Liver (tissue), 3 donors: Measurements from ENCODE around the gene UTF1.

ENCODE experiments used
- ATF3 ChIP-seq: IDR thresholded peaks from 2 replicates; pipeline ENCODE4 v1.6.1; 2016; ENCODE audit warnings: antibody characterized with exemption
- CTCF ChIP-seq: fragments of 150-350 bp; IDR thresholded peaks from 2 replicates; pipeline ENCODE4 v1.5.1; 2017; ENCODE audit warnings: improper control_type of control experiment, low read depth, low read length; ENCODE audit not compliant: missing input control
- EGR1 ChIP-seq, 2 donors: IDR thresholded peaks; 2 replicates each; pipeline ENCODE4 v1.6.1; 2016 to 2018; ENCODE audit warnings: antibody characterized with exemption in 2 of 2, low read depth in 2 of 2
- FOXA2 ChIP-seq: IDR thresholded peaks from 2 replicates; pipeline ENCODE4 v1.6.1; 2016; ENCODE audit warnings: antibody characterized with exemption
- GABPA ChIP-seq, 2 donors: IDR thresholded peaks in 1 of 2; conservative IDR thresholded peaks in 1 of 2; 2 replicates each; pipeline ENCODE4 v1.6.1; 2016; ENCODE audit warnings: antibody characterized with exemption in 2 of 2, mild to moderate bottlenecking in 1 of 2, moderate library complexity in 1 of 2
- HNF4A ChIP-seq, 2 donors: conservative IDR thresholded peaks; 2 replicates each; pipeline ENCODE4 v1.6.1; 2016; ENCODE audit warnings: antibody characterized with exemption in 2 of 2, mild to moderate bottlenecking in 2 of 2
- HNF4G ChIP-seq: IDR thresholded peaks from 2 replicates; pipeline ENCODE4 v1.6.1; 2016; ENCODE audit warnings: antibody characterized with exemption
- JUND ChIP-seq, 2 donors: IDR thresholded peaks; 2 replicates each; pipeline ENCODE4 v1.6.1; 2016; ENCODE audit warnings: antibody characterized with exemption in 2 of 2
- MAX ChIP-seq: IDR thresholded peaks from 2 replicates; pipeline ENCODE4 v1.6.1; 2016; ENCODE audit warnings: antibody characterized with exemption
- RAD21 ChIP-seq, 2 donors: IDR thresholded peaks; 2 replicates each; pipeline ENCODE4 v1.6.1; 2016; ENCODE audit warnings: antibody characterized with exemption in 2 of 2, mild to moderate bottlenecking in 2 of 2
- REST ChIP-seq: IDR thresholded peaks from 2 replicates; pipeline ENCODE4 v1.6.1; 2016; ENCODE audit warnings: antibody characterized with exemption, mild to moderate bottlenecking
- SP1 ChIP-seq: IDR thresholded peaks from 2 replicates; pipeline ENCODE4 v1.6.1; 2018; ENCODE audit warnings: antibody characterized with exemption, mild to moderate bottlenecking
- TAF1 ChIP-seq: conservative IDR thresholded peaks from 2 replicates; pipeline ENCODE4 v1.6.1; 2016; ENCODE audit warnings: antibody characterized with exemption, mild to moderate bottlenecking
- YY1 ChIP-seq: IDR thresholded peaks from 2 replicates; pipeline ENCODE4 v1.6.1; 2016; ENCODE audit warnings: antibody characterized with exemption, mild to moderate bottlenecking
- donor health status: healthy.
- donor health status: healthy.

GRCh38 chr10:133180965-133181639 lies 48.9 kb upstream of the UTF1 start:
- TF ChIP-seq CTCF: no peak
- TF ChIP-seq RAD21 (IDR thresholded peaks at IDR 0.05): no peak
- TF ChIP-seq ATF3: no peak
- no peak for TF ChIP-seq HNF4A (conservative IDR thresholded peaks at IDR 0.05)
- TF ChIP-seq GABPA (IDR thresholded peaks at IDR 0.05 in 1 of 2, conservative IDR thresholded peaks at IDR 0.05 in 1 of 2): no peak
- no peak for TF ChIP-seq REST
- TF ChIP-seq MAX: no peak
- TF ChIP-seq SP1: no peak
- no peak for TF ChIP-seq HNF4G
- TF ChIP-seq EGR1 (IDR thresholded peaks at IDR 0.05; ENCODE audit: low read depth in 2 of 2): no peak
- TF ChIP-seq TAF1: no peak
- no peak for TF ChIP-seq JUND (IDR thresholded peaks at IDR 0.05)
- TF ChIP-seq YY1: no peak
- no peak for TF ChIP-seq FOXA2
